IMR-90 (cell line): Measurements from ENCODE around the gene CUL1. TPM values are rescaled to one million over a fixed set of nuclear protein-coding genes. Genes with fewer than 3 reads are reported as not detected.

Experiments used
- ATAC-seq: fragments of 200-7000 bp; cut with Tn5 transposase; 2 replicates; pipeline ENCODE4 v1.9.1; 2020; ENCODE audit warnings: low read depth, mild to moderate bottlenecking, moderate library complexity
- BruUV-seq: library from RNA; stranded (reverse); fragments of 400-500 nt; replicated peaks from 2 replicates; lab custom pipeline; 2021; lab: Mats Ljungman, UMichigan
- CTCF ChIA-PET: fragments of 300-600 bp; formaldehyde crosslinking; extraction: SDS; loops from one replicate; lab custom pipeline; 2021; ENCODE audit warnings: antibody characterized with exemption; lab: Yijun Ruan, JAX
- POLR2A ChIA-PET: fragments of 300-600 bp; sonication (Branson Sonifier 250); formaldehyde crosslinking; loops from one replicate; lab custom pipeline; 2022; ENCODE audit warnings: antibody characterized with exemption; ENCODE audit not compliant: unreplicated experiment; lab: Charles Lee
- DNase-seq: peaks from one replicate; pipeline ENCODE4 v3.0.0; 2013
- H2AFZ ChIP-seq: replicated peaks from 2 replicates; pipeline ENCODE3; 2013; ENCODE audit warnings: low read length, mild to moderate bottlenecking; ENCODE audit not compliant: poor library complexity
- H2AK5ac ChIP-seq: 2 replicates; pipeline ENCODE4 v1.6.1; 2013; ENCODE audit warnings: low read depth, low read length, inconsistent platforms
- H2AK9ac ChIP-seq: replicated peaks from 2 replicates; pipeline ENCODE3; 2013; ENCODE audit warnings: mild to moderate bottlenecking, low read depth, low read length, moderate library complexity; ENCODE audit not compliant: poor library complexity
- H2BK120ac ChIP-seq: 2 replicates; pipeline ENCODE4 v1.6.1; 2013; ENCODE audit warnings: low read depth, low read length, inconsistent platforms
- H2BK15ac ChIP-seq: 3 replicates; pipeline ENCODE4 v1.6.1; 2013; ENCODE audit warnings: low read depth, low read length, inconsistent platforms
- H2BK20ac ChIP-seq: 2 replicates; pipeline ENCODE4 v1.6.1; 2013; ENCODE audit warnings: low read depth, mild to moderate bottlenecking, inconsistent platforms, low read length, moderate library complexity
- H2BK5ac ChIP-seq: 2 replicates; pipeline ENCODE4 v1.6.1; 2013; ENCODE audit warnings: mild to moderate bottlenecking, low read depth, low read length, inconsistent platforms; ENCODE audit not compliant: poor library complexity, severe bottlenecking
- H3K14ac ChIP-seq: replicated peaks from 2 replicates; pipeline ENCODE4 v1.6.1; 2013; ENCODE audit warnings: low read depth, low read length, inconsistent platforms
- H3K18ac ChIP-seq: 2 replicates; pipeline ENCODE4 v1.6.1; 2013; ENCODE audit warnings: low read depth, low read length, control low read depth
- H3K23ac ChIP-seq: 2 replicates; pipeline ENCODE4 v1.6.1; 2013; ENCODE audit warnings: low read depth, low read length, inconsistent platforms
- H3K27ac ChIP-seq: 2 replicates; pipeline ENCODE4 v1.5.1; 2013; ENCODE audit warnings: mild to moderate bottlenecking, control low read depth, low read length; ENCODE audit not compliant: insufficient read depth
- H3K27me3 ChIP-seq: 2 replicates; pipeline ENCODE4 v1.6.1; 2013; ENCODE audit warnings: low read length; ENCODE audit not compliant: control insufficient read depth, insufficient read depth
- H3K36me3 ChIP-seq: 2 replicates; pipeline ENCODE4 v1.6.1; 2013; ENCODE audit warnings: low read length, mixed read lengths; ENCODE audit not compliant: control insufficient read depth, insufficient read depth
- H3K4ac ChIP-seq: 2 replicates; pipeline ENCODE4 v1.6.1; 2013; ENCODE audit warnings: low read depth, low read length, inconsistent platforms
- H3K4me1 ChIP-seq: 2 replicates; pipeline ENCODE4 v1.6.1; 2013; ENCODE audit warnings: low read length, mixed read lengths; ENCODE audit not compliant: control insufficient read depth, insufficient read depth
- H3K4me2 ChIP-seq: 2 replicates; pipeline ENCODE4 v1.6.1; 2013; ENCODE audit warnings: low read depth, mild to moderate bottlenecking, control low read depth, low read length, moderate library complexity
- H3K4me3 ChIP-seq: 2 replicates; pipeline ENCODE4 v1.5.1; 2013; ENCODE audit warnings: low read depth, mild to moderate bottlenecking, control low read depth, low read length, moderate library complexity; ENCODE audit not compliant: insufficient read depth
- H3K56ac ChIP-seq: 2 replicates; pipeline ENCODE4 v1.6.1; 2013; ENCODE audit warnings: low read length, inconsistent platforms; ENCODE audit not compliant: insufficient read depth; ENCODE audit errors: extremely low read depth
- H3K79me1 ChIP-seq, 2 experiments: 2 replicates each; pipeline ENCODE4 v1.6.1; 2013; ENCODE audit warnings: low read length in 2 of 2, inconsistent platforms in 1 of 2, low read depth in 1 of 2
- H3K9ac ChIP-seq: 2 replicates; pipeline ENCODE4 v1.6.1; 2013; ENCODE audit warnings: low read depth, low read length, control low read depth
- H3K9me1 ChIP-seq: 2 replicates; pipeline ENCODE4 v1.6.1; 2013; ENCODE audit warnings: low read length, inconsistent platforms; ENCODE audit not compliant: insufficient read depth
- H3K9me3 ChIP-seq: 2 replicates; pipeline ENCODE4 v1.6.1; 2013; ENCODE audit warnings: low read length; ENCODE audit not compliant: control insufficient read depth, insufficient read depth
- H4K20me1 ChIP-seq: 2 replicates; pipeline ENCODE4 v1.6.1; 2013; ENCODE audit warnings: low read length, inconsistent platforms; ENCODE audit not compliant: insufficient read depth
- H4K5ac ChIP-seq: 2 replicates; pipeline ENCODE4 v1.6.1; 2013; ENCODE audit warnings: mild to moderate bottlenecking, low read depth, low read length, control low read depth
- H4K8ac ChIP-seq, 2 experiments: 2 replicates each; pipeline ENCODE4 v1.6.1; 2013; ENCODE audit warnings: low read depth in 2 of 2, low read length in 2 of 2, control low read depth in 1 of 2, inconsistent platforms in 1 of 2
- H4K91ac ChIP-seq: 2 replicates; pipeline ENCODE4 v1.6.1; 2013; ENCODE audit warnings: low read depth, low read length, inconsistent platforms; ENCODE audit not compliant: insufficient read depth
- BHLHE40 ChIP-seq: fragments of 150-350 bp; IDR thresholded peaks from 2 replicates; pipeline ENCODE4 v1.6.1; 2016; ENCODE audit warnings: mild to moderate bottlenecking, low read depth, low read length
- MXI1 ChIP-seq: IDR thresholded peaks from 2 replicates; pipeline ENCODE4 v1.6.1; 2012; ENCODE audit warnings: low read depth, mild to moderate bottlenecking, low read length, moderate library complexity, borderline replicate concordance
- WGBS, 2 experiments: methylation state at CpG; one replicate each; pipeline versions ENCODE4 v1.1.5 to v1.1.7; 2013; ENCODE audit warnings: missing lambda C conversion rate in 2 of 2; ENCODE audit not compliant: insufficient read length in 1 of 2; ENCODE audit errors: extremely low coverage in 2 of 2; 5-methylcytosine and 5-hydroxymethylcytosine counted together
- dilution Hi-C: fragments of 300-500 bp; cut with HindIII; formaldehyde crosslinking; loops from one replicate; pipeline ENCODE4 v1.14.3; 2018; ENCODE audit warnings: low sequenced_read_pairs; ENCODE audit not compliant: unreplicated experiment
- in situ Hi-C: fragments of 300-500 bp; cut with MboI; formaldehyde crosslinking; loops from 3 replicates; pipeline ENCODE4 v1.14.3; 2019; ENCODE audit warnings: low sequenced_read_pairs, inconsistent platforms, mixed read lengths
- intact Hi-C: fragments of 100-400 bp; cut with micrococcal nuclease; formaldehyde crosslinking; loops from 2 replicates; pipeline ENCODE4 v1.10.0; 2022
- polyA plus RNA-seq, 3 experiments: library from polyadenylated mRNA; depleted of rRNA; stranded (reverse); fragments of >200 nt; gene quantifications; 2 replicates each; pipeline ENCODE4 v1.2.3, GENCODE V29; 2012; ENCODE audit warnings: low replicate concordance in 1 of 3
- total RNA-seq: library from RNA; depleted of rRNA; stranded (reverse); fragments of >200 nt; gene quantifications from 2 replicates; pipeline ENCODE4 v1.2.3, GENCODE V29; 2012

Gene CUL1
- total and polyA plus RNA-seq, 2 of the 4 experiments (the other 2 are of a cell fraction): 44.0 to 46.2 TPM

DNA sequence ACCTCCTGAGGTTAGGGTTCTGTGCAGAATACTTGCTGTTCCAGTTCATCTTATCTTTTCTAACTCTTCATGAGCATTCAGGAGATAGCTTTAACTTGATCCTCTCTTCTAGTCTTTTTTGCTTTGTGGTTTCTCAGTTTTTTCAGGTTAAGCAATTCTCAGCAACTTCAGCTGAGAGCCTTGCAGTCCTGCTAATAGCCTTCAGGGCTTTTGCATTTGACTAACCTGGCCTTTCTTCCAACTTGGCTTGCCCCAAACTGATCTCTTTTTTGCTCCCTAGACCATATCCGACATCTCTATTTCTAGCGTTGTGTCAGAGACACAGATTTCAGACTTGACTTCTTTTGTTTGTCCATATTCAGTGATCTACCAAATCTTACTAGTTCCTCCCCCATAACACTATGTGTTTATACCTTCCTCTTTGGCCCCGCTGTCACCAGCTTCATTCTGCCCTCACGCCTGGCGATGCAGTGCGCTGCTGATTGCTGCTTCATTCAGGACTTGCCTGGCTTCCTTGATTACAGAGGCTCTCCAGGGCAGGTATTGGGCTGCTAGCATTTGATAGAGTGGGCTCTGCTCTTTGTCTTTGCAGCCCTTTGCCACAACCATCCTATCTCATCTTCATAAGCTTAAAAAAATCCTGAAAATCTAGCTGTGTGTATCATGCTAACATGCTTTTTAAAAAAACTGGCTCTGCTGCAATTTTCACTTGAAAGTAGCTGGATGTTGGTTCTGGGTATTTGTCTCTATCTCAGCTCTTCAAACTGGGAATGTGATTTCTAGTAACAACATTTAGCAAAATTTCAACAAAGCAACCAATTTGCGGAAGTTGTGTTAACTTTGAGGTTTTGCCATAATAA, 9.6 kb downstream of the CUL1 start:
- Histone ChIP-seq H2BK120ac (no peak overlapping the region), H4K91ac (no peak overlapping the region), H3K56ac (no peak overlapping the region), H4K5ac (no peak overlapping the region), H3K23ac (no peak overlapping the region), H2BK5ac (no peak overlapping the region), H3K9me1 (peaks cover 16% of the 10 kb centered on the region; the same call in 1 of the 2 replicates), H3K9ac (no peak overlapping the region), H2BK20ac (no peak overlapping the region), H3K4me1 (peaks cover 7% of the 10 kb centered on the region), H2BK15ac (no peak overlapping the region), H3K14ac (no peak overlapping the region), H2AFZ (no peak overlapping the region), H3K4ac (no peak overlapping the region), H3K79me1 (peaks cover 2 to 50% of the 10 kb centered on the region in 2 experiments; a peak in 3 of 4 replicates), H3K27me3 (no peaks in the 10 kb centered on the region), H3K18ac (no peak overlapping the region), H2AK5ac (no peak overlapping the region), H3K36me3 (no peaks in the 10 kb centered on the region), H4K8ac (no peak overlapping the region), H3K9me3 (no peaks in the 10 kb centered on the region), H4K20me1 (peaks cover 93% of the 10 kb centered on the region), H2AK9ac (no peak overlapping the region), H3K4me3 (no peak overlapping the region), H3K4me2 (no peak overlapping the region), H3K27ac (no peak overlapping the region)
- intact Hi-C loops (no loop called here), in situ Hi-C loops (no loop called here), dilution Hi-C loops (no loop called here)
- DNase-seq (no peak), ATAC-seq (no peak)
- TF ChIP-seq BHLHE40 (no peak), MXI1 (no peak)
- no TSS peak for BruUV-seq
- 69% methylated on average over 2 of the region's 7 CpGs; no CpG with 5 or more reads in 1 of the 2 experiments for WGBS, 2 experiments
- POLR2A ChIA-PET: no interaction called here
- CTCF ChIA-PET: interaction anchor here (0.6 to 0.9 kb wide), 2 partner anchors 51 to 287 kb away, joined by 3 read pairs; no protein-coding TSS in a partner anchor
